Trophoblast cell (in vitro differentiated cells and primary cell): ENCODE data around the gene C19orf38.
A peak's percentile ranks its signal among the peaks of the same experiment; 100 is the strongest.

ENCODE experiments used
- DNase-seq, 2 donors: peaks; one replicate each; pipeline ENCODE4 v3.0.0-alpha.2; 2016
- H2AFZ ChIP-seq: 2 replicates; pipeline ENCODE4 v1.6.1; 2013; ENCODE audit warnings: low read length, moderate library complexity, mild to moderate bottlenecking; ENCODE audit not compliant: insufficient read depth, poor library complexity
- H2AK5ac ChIP-seq: 2 replicates; pipeline ENCODE4 v1.6.1; 2013; ENCODE audit warnings: mild to moderate bottlenecking, low read length
- H2BK120ac ChIP-seq: 2 replicates; pipeline ENCODE4 v1.6.1; 2013; ENCODE audit warnings: low read length, mild to moderate bottlenecking, moderate library complexity; ENCODE audit not compliant: insufficient read depth, poor library complexity
- H2BK12ac ChIP-seq: 2 replicates; pipeline ENCODE4 v1.6.1; 2013; ENCODE audit warnings: mild to moderate bottlenecking, low read length, moderate library complexity
- H2BK5ac ChIP-seq: 2 replicates; pipeline ENCODE4 v1.6.1; 2013; ENCODE audit warnings: low read length, low read depth, moderate library complexity, mild to moderate bottlenecking; ENCODE audit not compliant: poor library complexity
- H3K14ac ChIP-seq: 2 replicates; pipeline ENCODE4 v1.6.1; 2013; ENCODE audit warnings: mild to moderate bottlenecking, low read length
- H3K18ac ChIP-seq: 2 replicates; pipeline ENCODE4 v1.6.1; 2013; ENCODE audit warnings: mild to moderate bottlenecking, low read length
- H3K23ac ChIP-seq: 2 replicates; pipeline ENCODE4 v1.6.1; 2013; ENCODE audit warnings: low read length
- H3K27ac ChIP-seq: 2 replicates; pipeline ENCODE4 v1.5.1; 2013; ENCODE audit warnings: low read depth, mild to moderate bottlenecking, inconsistent platforms, low read length, moderate library complexity
- H3K27me3 ChIP-seq: 2 replicates; pipeline ENCODE4 v1.6.1; 2013; ENCODE audit warnings: inconsistent platforms, mild to moderate bottlenecking, low read length, moderate library complexity; ENCODE audit not compliant: insufficient read depth
- H3K36me3 ChIP-seq, 2 experiments: 1 replicate in 1 of 2; 2 replicates in 1 of 2; pipeline ENCODE4 v1.6.1; 2013; ENCODE audit warnings: low read length in 2 of 2, mild to moderate bottlenecking in 2 of 2, moderate library complexity in 1 of 2; ENCODE audit not compliant: insufficient read depth in 2 of 2, control insufficient read depth in 1 of 2
- H3K4ac ChIP-seq: 2 replicates; pipeline ENCODE4 v1.6.1; 2013; ENCODE audit warnings: low read depth, mild to moderate bottlenecking, low read length, moderate library complexity
- H3K4me1 ChIP-seq, 2 experiments: 1 replicate in 1 of 2; 2 replicates in 1 of 2; pipeline ENCODE4 v1.6.1; 2013; ENCODE audit warnings: low read length in 2 of 2, mild to moderate bottlenecking in 2 of 2, moderate library complexity in 1 of 2; ENCODE audit not compliant: insufficient read depth in 2 of 2, control insufficient read depth in 1 of 2
- H3K4me2 ChIP-seq: 2 replicates; pipeline ENCODE4 v1.6.1; 2013; ENCODE audit warnings: inconsistent platforms, mild to moderate bottlenecking, low read length, moderate library complexity
- H3K4me3 ChIP-seq: 2 replicates; pipeline ENCODE4 v1.5.1; 2013; ENCODE audit warnings: mild to moderate bottlenecking, low read depth, low read length, inconsistent platforms
- H3K79me1 ChIP-seq: one replicate; pipeline ENCODE4 v1.6.1; 2013; ENCODE audit warnings: low read length
- H3K79me2 ChIP-seq: 2 replicates; pipeline ENCODE4 v1.6.1; 2013; ENCODE audit warnings: low read length, mild to moderate bottlenecking; ENCODE audit not compliant: control insufficient read depth, insufficient read depth, poor library complexity
- H3K9ac ChIP-seq: 2 replicates; pipeline ENCODE4 v1.6.1; 2013; ENCODE audit warnings: mild to moderate bottlenecking, low read length
- H3K9me3 ChIP-seq: 2 replicates; pipeline ENCODE4 v1.6.1; 2013; ENCODE audit warnings: low read depth, mild to moderate bottlenecking, control low read depth, inconsistent platforms, low read length; ENCODE audit not compliant: insufficient read depth
- H4K12ac ChIP-seq: 2 replicates; pipeline ENCODE4 v1.6.1; 2013; ENCODE audit warnings: low read depth, mild to moderate bottlenecking, low read length, moderate library complexity
- H4K8ac ChIP-seq: 2 replicates; pipeline ENCODE4 v1.6.1; 2013; ENCODE audit warnings: low read depth, mild to moderate bottlenecking, low read length, moderate library complexity
- H4K91ac ChIP-seq: one replicate; pipeline ENCODE4 v1.6.1; 2013; ENCODE audit warnings: low read depth, mild to moderate bottlenecking, low read length, moderate library complexity
- WGBS: extraction: QIAGEN DNeasy Blood & Tissue Kit; methylation state at CpG from one replicate; pipeline ENCODE4 v1.1.7; 2013; ENCODE audit warnings: missing lambda C conversion rate; ENCODE audit not compliant: insufficient read length, insufficient coverage; ENCODE audit errors: extremely low coverage; 5-methylcytosine and 5-hydroxymethylcytosine counted together

Gene C19orf38

GRCh38 chr19:10885201-10886169 is 37.3 kb downstream of the C19orf38 start:
- Histone ChIP-seq H3K4me2 (no peak overlapping the region), H3K14ac (peak overlapping the region; percentile 32), H3K4ac (peak overlapping the region; percentile 53), H2BK12ac (peak overlapping the region; percentile 70), H2AFZ (no peak overlapping the region), H3K18ac (peak overlapping the region; percentile 67), H3K9me3 (peaks cover 1% of the 10 kb centered on the region), H3K4me1 (peaks cover 65 to 69% of the 10 kb centered on the region in 2 experiments), H4K91ac (peak overlapping the region; percentile 90), H2AK5ac (peak overlapping the region; percentile 51), H3K36me3 (no peaks in the 10 kb centered on the region), H2BK5ac (peak overlapping the region; percentile 52), H3K4me3 (no peak overlapping the region), H2BK120ac (peak overlapping the region; percentile 26), H4K8ac (no peak overlapping the region), H3K79me1 (peaks cover 46% of the 10 kb centered on the region), H3K27ac (peak overlapping the region; percentile 77), H3K27me3 (no peaks in the 10 kb centered on the region), H3K23ac (no peak overlapping the region), H3K79me2 (peaks cover 20% of the 10 kb centered on the region), H4K12ac (no peak overlapping the region), H3K9ac (no peak overlapping the region)
- no CpG with 5 or more reads among the region's 20 CpGs for WGBS
- DNase-seq, result no peak

- peaks cover 0 to 2% of the 10 kb centered on the region in 2 experiments for H3K36me3 ChIP-seq
- H3K4me1 ChIP-seq, result peaks cover 58 to 59% of the 10 kb centered on the region in 2 experiments
- peak overlapping the region; percentile 10 for H3K14ac ChIP-seq
- peak overlapping the region; percentile 19 for H3K18ac ChIP-seq
- peaks cover 35% of the 10 kb centered on the region for H3K79me1 ChIP-seq
- H3K4ac ChIP-seq, result peak overlapping the region; percentile 12
- no peak overlapping the region for H3K23ac ChIP-seq
- peak overlapping the region; percentile 65 for H2BK120ac ChIP-seq
- peaks cover 1% of the 10 kb centered on the region for H3K9me3 ChIP-seq
- peak overlapping the region; percentile 28 for H3K4me2 ChIP-seq
- H3K4me3 ChIP-seq, result no peak overlapping the region
- no CpG with 5 or more reads among the region's 9 CpGs for WGBS
- peak overlapping the region; percentile 59 for H4K91ac ChIP-seq
- H3K79me2 ChIP-seq, result peaks cover 24% of the 10 kb centered on the region
- H3K9ac ChIP-seq, result no peak overlapping the region
- no peak overlapping the region for H4K12ac ChIP-seq
- DNase-seq, result peak in 1 of 2 donors; percentile 51
- no peak overlapping the region for H4K8ac ChIP-seq
- peak overlapping the region; percentile 16 for H2BK12ac ChIP-seq
- H3K27me3 ChIP-seq, result no peaks in the 10 kb centered on the region
- peak overlapping the region; percentile 32 for H2BK5ac ChIP-seq
- H2AK5ac ChIP-seq, result peak overlapping the region; percentile 2
- H2AFZ ChIP-seq, result no peak overlapping the region
- peak overlapping the region; percentile 80 for H3K27ac ChIP-seq
Observed at GRCh38 chr19:10887616-10888367, 39.6 kb downstream of the C19orf38 start.

GRCh38 chr19:10888421-10888866 is 40.2 kb downstream of the C19orf38 start:
- peaks cover 52 to 53% of the 10 kb centered on the region in 2 experiments for H3K4me1 ChIP-seq
- no peak overlapping the region for H3K9ac ChIP-seq
- peaks cover 18% of the 10 kb centered on the region for H3K79me2 ChIP-seq
- no peak overlapping the region for H2BK120ac ChIP-seq
- H2AK5ac ChIP-seq, result no peak overlapping the region
- no CpG with 5 or more reads among the region's 13 CpGs for WGBS
- H2BK12ac ChIP-seq, result peak overlapping the region; percentile 42
- H3K4me3 ChIP-seq, result no peak overlapping the region
- H3K27me3 ChIP-seq, result no peaks in the 10 kb centered on the region
- H4K8ac ChIP-seq, result no peak overlapping the region
- H3K79me1 ChIP-seq, result peaks cover 28% of the 10 kb centered on the region
- H3K27ac ChIP-seq, result peak overlapping the region; percentile 80
- peak overlapping the region; percentile 11 for H2BK5ac ChIP-seq
- peak overlapping the region; percentile 7 for H3K4me2 ChIP-seq
- H3K36me3 ChIP-seq, result peaks cover 0 to 2% of the 10 kb centered on the region in 2 experiments
- no peak overlapping the region for H4K12ac ChIP-seq
- no peak overlapping the region for H2AFZ ChIP-seq
- H3K9me3 ChIP-seq, result peaks cover 1% of the 10 kb centered on the region
- H3K18ac ChIP-seq, result peak overlapping the region; percentile 82
- DNase-seq, result no peak
- no peak overlapping the region for H3K14ac ChIP-seq
- no peak overlapping the region for H3K23ac ChIP-seq
- peak overlapping the region; percentile 49 for H3K4ac ChIP-seq
- H4K91ac ChIP-seq, result peak overlapping the region; percentile 59

- H2BK120ac ChIP-seq, result no peak overlapping the region
- peaks cover 1% of the 10 kb centered on the region for H3K9me3 ChIP-seq
- peaks cover 47 to 49% of the 10 kb centered on the region in 2 experiments for H3K4me1 ChIP-seq
- no peak overlapping the region for H3K4me3 ChIP-seq
- H3K27me3 ChIP-seq, result no peaks in the 10 kb centered on the region
- H3K23ac ChIP-seq, result no peak overlapping the region
- WGBS, result no CpG with 5 or more reads among the region's 4 CpGs
- H2BK5ac ChIP-seq, result no peak overlapping the region
- H3K4me2 ChIP-seq, result no peak overlapping the region
- DNase-seq, result no peak
- no peak overlapping the region for H4K91ac ChIP-seq
- no peak overlapping the region for H2AFZ ChIP-seq
- H2AK5ac ChIP-seq, result no peak overlapping the region
- peaks cover 0 to 4% of the 10 kb centered on the region in 2 experiments for H3K36me3 ChIP-seq
- peaks cover 21% of the 10 kb centered on the region for H3K79me2 ChIP-seq
- H3K27ac ChIP-seq, result no peak overlapping the region
- H2BK12ac ChIP-seq, result no peak overlapping the region
- H3K9ac ChIP-seq, result no peak overlapping the region
- no peak overlapping the region for H3K18ac ChIP-seq
- H3K4ac ChIP-seq, result no peak overlapping the region
- H3K79me1 ChIP-seq, result peaks cover 23% of the 10 kb centered on the region
- no peak overlapping the region for H3K14ac ChIP-seq
- H4K8ac ChIP-seq, result no peak overlapping the region
- H4K12ac ChIP-seq, result no peak overlapping the region
Observed at GRCh38 chr19:10889880-10890279, 41.7 kb downstream of the C19orf38 start.
